Measurements from ENCODE around the gene MYL10. TPM values are rescaled to one million over a fixed set of nuclear protein-coding genes. Genes with fewer than 3 reads are reported as not detected.

The MYL10 gene
- total RNA-seq, 4 donors from 2014 or later, result not detected

DNA sequence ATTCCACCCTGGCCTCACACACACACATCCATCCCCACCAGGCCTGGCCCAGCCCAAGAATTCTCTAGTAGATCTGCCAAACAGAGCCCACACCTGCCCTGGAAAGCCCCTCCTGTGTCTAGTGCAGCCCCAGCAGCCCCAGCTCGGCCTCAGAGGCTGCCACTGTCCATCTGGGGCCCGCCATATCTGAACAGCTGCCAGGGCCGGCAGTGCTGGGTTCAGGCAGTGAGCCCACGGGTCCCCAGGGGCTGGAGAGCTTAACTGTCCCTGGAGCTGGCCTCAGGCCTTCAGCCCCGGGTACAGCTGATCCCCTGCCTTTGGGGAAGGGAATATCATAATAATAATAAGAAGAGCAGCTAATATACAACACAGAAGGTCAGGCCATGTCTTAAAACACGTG, 574 bp downstream of the MYL10 start:
- H3K4me3 ChIP-seq (ENCODE audit: low read depth, poor library complexity, severe bottlenecking), result no peak overlapping the region
- intact Hi-C loops (cut with DNase I; ENCODE audit: low total_unique reads), result no loop called here
- DNase-seq (ENCODE audit: low spot score in 2 of 2), result no peak
- WGBS, 2 donors, result 65 to 90% methylated on average over 6 of the region's 6 CpGs
- TF ChIP-seq, protein P1, sequence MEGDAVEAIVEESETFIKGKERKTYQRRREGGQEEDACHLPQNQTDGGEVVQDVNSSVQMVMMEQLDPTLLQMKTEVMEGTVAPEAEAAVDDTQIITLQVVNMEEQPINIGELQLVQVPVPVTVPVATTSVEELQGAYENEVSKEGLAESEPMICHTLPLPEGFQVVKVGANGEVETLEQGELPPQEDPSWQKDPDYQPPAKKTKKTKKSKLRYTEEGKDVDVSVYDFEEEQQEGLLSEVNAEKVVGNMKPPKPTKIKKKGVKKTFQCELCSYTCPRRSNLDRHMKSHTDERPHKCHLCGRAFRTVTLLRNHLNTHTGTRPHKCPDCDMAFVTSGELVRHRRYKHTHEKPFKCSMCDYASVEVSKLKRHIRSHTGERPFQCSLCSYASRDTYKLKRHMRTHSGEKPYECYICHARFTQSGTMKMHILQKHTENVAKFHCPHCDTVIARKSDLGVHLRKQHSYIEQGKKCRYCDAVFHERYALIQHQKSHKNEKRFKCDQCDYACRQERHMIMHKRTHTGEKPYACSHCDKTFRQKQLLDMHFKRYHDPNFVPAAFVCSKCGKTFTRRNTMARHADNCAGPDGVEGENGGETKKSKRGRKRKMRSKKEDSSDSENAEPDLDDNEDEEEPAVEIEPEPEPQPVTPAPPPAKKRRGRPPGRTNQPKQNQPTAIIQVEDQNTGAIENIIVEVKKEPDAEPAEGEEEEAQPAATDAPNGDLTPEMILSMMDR (IDR thresholded peaks at IDR 0.05), result no peak
- TF ChIP-seq POLR2A (IDR thresholded peaks at IDR 0.05), result no peak

DNA sequence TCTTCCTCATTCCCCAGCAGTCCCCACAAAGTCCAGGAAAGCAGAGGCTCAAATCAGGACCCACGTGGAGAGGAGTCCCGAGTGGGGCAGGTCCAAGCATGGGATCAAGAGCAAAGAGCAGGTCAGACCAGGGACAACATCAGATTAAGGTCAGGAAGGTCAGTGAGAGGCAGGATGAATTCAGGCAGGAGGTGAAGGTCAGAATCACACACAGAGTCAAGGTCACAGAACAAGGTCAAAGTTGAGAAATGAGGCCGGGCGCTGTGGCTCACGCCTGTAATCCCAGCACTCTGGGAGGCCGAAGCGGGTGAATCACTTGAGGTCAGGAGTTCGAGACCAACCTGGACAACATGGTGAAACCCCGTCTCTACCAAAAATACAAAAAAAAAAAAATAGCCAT, 2.3 kb downstream of the MYL10 start:
- WGBS, 2 donors, result 81 to 83% methylated on average over 9 of the region's 9 CpGs
- intact Hi-C loops (cut with DNase I; ENCODE audit: low total_unique reads), result no loop called here
- DNase-seq (ENCODE audit: low spot score in 2 of 2), result no peak
- TF ChIP-seq POLR2A (IDR thresholded peaks at IDR 0.05), result no peak
- TF ChIP-seq, protein P1 (IDR thresholded peaks at IDR 0.05), result no peak
- no peak overlapping the region for H3K4me3 ChIP-seq (ENCODE audit: low read depth, poor library complexity, severe bottlenecking)

DNA sequence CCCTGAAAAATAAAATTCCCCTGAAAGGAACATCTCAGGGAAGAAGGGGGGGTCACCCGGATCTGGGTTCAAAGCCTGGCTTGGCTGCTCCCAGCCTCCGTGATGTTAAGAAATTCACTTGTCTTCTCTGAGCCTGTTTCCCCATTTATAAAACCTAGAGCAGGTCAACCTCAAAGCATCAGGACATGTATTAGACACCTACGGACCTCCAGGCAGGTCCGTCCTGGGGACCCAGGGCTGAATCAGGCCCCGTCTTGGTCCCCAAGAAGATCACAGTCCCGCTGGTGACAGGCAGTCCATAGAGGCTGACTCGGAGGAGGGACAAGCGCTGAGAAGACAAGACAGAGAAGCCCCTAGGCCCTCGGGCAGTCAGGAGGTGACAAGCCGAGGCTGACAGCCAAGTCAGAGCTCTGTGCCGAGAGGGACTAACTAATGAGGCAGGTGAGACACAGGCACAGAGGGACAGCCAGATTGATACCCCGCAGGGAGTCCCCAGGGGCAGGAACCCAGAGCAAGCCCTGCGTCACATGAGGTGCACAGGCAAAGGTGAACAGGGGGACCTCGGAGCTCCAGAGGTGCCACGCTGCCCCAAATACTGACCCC, 2.9 kb downstream of the MYL10 start:
- TF ChIP-seq POLR2A (IDR thresholded peaks at IDR 0.05), result no peak
- TF ChIP-seq, protein P1 (IDR thresholded peaks at IDR 0.05), result no peak
- no peak overlapping the region for H3K4me3 ChIP-seq (ENCODE audit: low read depth, poor library complexity, severe bottlenecking)
- no peak for DNase-seq (ENCODE audit: low spot score in 2 of 2)
- WGBS, 2 donors, result 48 to 49% methylated on average over 15 of the region's 15 CpGs
- intact Hi-C loops (cut with DNase I; ENCODE audit: low total_unique reads), result no loop called here

DNA sequence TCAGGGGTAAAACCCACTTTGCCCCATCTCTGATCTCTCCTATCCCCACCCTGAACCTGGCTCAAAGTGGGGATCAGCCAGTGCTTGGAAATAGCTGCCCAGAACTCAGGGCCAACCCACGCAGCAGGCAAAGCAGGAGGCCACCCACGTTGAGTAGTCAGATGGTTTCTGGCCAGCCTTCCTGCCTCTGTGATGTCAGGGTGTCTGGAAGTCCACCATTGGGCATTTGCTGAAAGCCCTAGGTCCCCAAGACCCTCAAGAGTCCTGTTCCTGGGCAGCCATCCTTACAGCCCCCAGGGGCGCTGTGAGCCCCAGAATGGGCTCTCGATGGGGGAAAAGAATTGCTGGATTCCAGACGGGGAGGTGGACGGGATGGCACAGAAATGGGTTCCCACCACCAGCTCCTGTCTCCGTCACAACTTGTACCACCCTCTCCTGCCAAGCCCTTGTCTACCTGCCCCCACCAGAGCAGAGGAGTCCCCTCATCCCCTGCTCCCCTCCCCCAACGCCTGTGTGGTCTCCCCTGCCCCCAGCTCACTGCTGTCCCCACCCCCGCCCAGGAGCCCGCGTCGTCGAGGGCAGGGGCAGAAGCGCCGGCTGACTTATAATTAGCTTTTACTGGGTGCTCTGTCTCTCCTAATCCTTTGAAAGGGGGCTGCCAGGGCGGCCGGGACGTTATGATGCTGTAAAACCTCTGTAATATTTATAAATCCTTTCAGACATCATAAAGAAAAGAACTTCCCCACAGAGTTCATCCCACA, 3.9 kb downstream of the MYL10 start:
- no peak for DNase-seq (ENCODE audit: low spot score in 2 of 2)
- 5% methylated on average over 17 to 18 of the region's 18 CpGs for WGBS, 2 donors
- H3K4me3 ChIP-seq (ENCODE audit: low read depth, poor library complexity, severe bottlenecking), result no peak overlapping the region
- no peak for TF ChIP-seq POLR2A (IDR thresholded peaks at IDR 0.05)
- TF ChIP-seq, protein P1 (IDR thresholded peaks at IDR 0.05), result no peak
- intact Hi-C loops (cut with DNase I; ENCODE audit: low total_unique reads), result no loop called here

DNA sequence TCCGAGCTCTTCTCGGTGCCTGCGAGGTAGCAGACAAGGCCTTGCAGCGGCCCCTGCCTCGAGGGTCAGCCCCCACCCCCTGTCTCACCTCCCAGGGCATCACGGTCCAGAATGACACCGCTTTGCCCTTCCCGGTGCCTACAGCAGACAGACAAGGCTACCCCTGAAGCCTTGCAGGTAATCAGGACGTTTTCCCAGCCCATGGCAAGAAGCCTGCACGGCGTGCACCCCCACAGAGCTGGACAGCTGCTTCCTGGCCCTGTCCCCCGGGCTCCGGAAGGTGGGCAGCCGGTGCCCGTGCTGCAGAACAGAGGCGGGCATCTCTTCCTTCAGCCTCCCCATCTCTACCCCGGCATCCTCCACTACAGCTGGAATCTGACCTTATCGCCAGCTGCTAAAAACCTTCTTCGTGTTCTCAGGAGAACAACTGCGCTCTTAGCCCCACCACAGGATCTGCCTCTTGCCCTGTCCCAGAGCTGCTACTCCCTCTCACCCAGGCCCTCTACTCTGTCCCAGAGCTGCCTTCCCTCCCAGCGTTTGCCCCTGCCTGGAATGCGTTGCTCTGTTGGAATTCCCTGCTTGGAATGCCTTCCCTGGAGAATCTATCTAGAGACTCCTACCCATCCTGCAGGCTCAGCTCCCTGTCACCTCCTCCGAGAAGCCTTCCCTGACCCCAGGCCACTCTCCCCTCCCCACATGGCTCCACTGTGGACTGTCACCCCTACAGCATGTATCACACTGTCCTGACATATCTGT, 4.7 kb downstream of the MYL10 start:
- no peak for DNase-seq (ENCODE audit: low spot score in 2 of 2)
- H3K4me3 ChIP-seq (ENCODE audit: low read depth, poor library complexity, severe bottlenecking), result no peak overlapping the region
- intact Hi-C loops (cut with DNase I; ENCODE audit: low total_unique reads), result no loop called here
- WGBS, 2 donors, result 60 to 64% methylated on average over 23 of the region's 23 CpGs
- TF ChIP-seq POLR2A (IDR thresholded peaks at IDR 0.05), result no peak
- TF ChIP-seq, protein P1 (IDR thresholded peaks at IDR 0.05), result no peak

Measured in lower leg skin (tissue), 4 donors.